Liver (tissue), 9 donors: ENCODE results near the gene STC2. TPM values are rescaled to one million over a fixed set of nuclear protein-coding genes. Genes with fewer than 3 reads are reported as not detected.

Experiments used
- DNase-seq: peaks from one replicate; pipeline ENCODE4 v3.0.0-alpha.2; 2017; ENCODE audit warnings: low spot score
- H3K27ac ChIP-seq, 2 donors: one replicate each; pipeline ENCODE4 v1.7.0; 2013; ENCODE audit warnings: inconsistent platforms in 2 of 2, low read length in 2 of 2, control low read depth in 1 of 2, low read depth in 1 of 2, mild to moderate bottlenecking in 1 of 2
- H3K27me3 ChIP-seq, 4 donors: one replicate each; pipeline versions ENCODE4 v1.6.1 to v1.7.0; 2013; ENCODE audit warnings: low read length in 3 of 4, inconsistent platforms in 1 of 4, mild to moderate bottlenecking in 1 of 4, moderate library complexity in 1 of 4; ENCODE audit not compliant: control insufficient read depth in 4 of 4, insufficient read depth in 4 of 4
- H3K36me3 ChIP-seq, 4 donors: one replicate each; pipeline versions ENCODE4 v1.6.1 to v1.7.0; 2013; ENCODE audit warnings: low read length in 3 of 4, mild to moderate bottlenecking in 3 of 4, low read depth in 1 of 4, moderate library complexity in 1 of 4; ENCODE audit not compliant: control insufficient read depth in 4 of 4, insufficient read depth in 3 of 4
- H3K4me1 ChIP-seq, 4 donors: one replicate each; pipeline versions ENCODE4 v1.6.1 to v1.7.0; 2013; ENCODE audit warnings: low read length in 3 of 4, mild to moderate bottlenecking in 3 of 4, moderate library complexity in 1 of 4; ENCODE audit not compliant: control insufficient read depth in 4 of 4, insufficient read depth in 4 of 4
- H3K4me3 ChIP-seq, 3 donors: one replicate each; pipeline versions ENCODE4 v1.6.1 to v1.7.0; 2013; ENCODE audit warnings: low read length in 3 of 3, control low read depth in 1 of 3, low read depth in 1 of 3, mild to moderate bottlenecking in 1 of 3
- H3K9ac ChIP-seq, 2 donors: one replicate each; pipeline ENCODE4 v1.7.0; 2013; ENCODE audit warnings: low read length in 2 of 2, mild to moderate bottlenecking in 2 of 2, moderate library complexity in 2 of 2, control low read depth in 1 of 2, low read depth in 1 of 2
- H3K9me3 ChIP-seq, 4 donors: one replicate each; pipeline versions ENCODE4 v1.6.1 to v1.7.0; 2013; ENCODE audit warnings: low read length in 3 of 4; ENCODE audit not compliant: control insufficient read depth in 4 of 4
- ATF3 ChIP-seq: IDR thresholded peaks from 2 replicates; pipeline ENCODE4 v1.6.1; 2016; ENCODE audit warnings: antibody characterized with exemption
- CTCF ChIP-seq: fragments of 150-350 bp; IDR thresholded peaks from 2 replicates; pipeline ENCODE4 v1.5.1; 2017; ENCODE audit warnings: improper control_type of control experiment, low read depth, low read length; ENCODE audit not compliant: missing input control
- EGR1 ChIP-seq, 2 donors: IDR thresholded peaks; 2 replicates each; pipeline ENCODE4 v1.6.1; 2016 to 2018; ENCODE audit warnings: antibody characterized with exemption in 2 of 2, low read depth in 2 of 2
- FOXA2 ChIP-seq: IDR thresholded peaks from 2 replicates; pipeline ENCODE4 v1.6.1; 2016; ENCODE audit warnings: antibody characterized with exemption
- GABPA ChIP-seq, 2 donors: IDR thresholded peaks in 1 of 2; conservative IDR thresholded peaks in 1 of 2; 2 replicates each; pipeline ENCODE4 v1.6.1; 2016; ENCODE audit warnings: antibody characterized with exemption in 2 of 2, mild to moderate bottlenecking in 1 of 2, moderate library complexity in 1 of 2
- HNF4A ChIP-seq, 2 donors: conservative IDR thresholded peaks; 2 replicates each; pipeline ENCODE4 v1.6.1; 2016; ENCODE audit warnings: antibody characterized with exemption in 2 of 2, mild to moderate bottlenecking in 2 of 2
- HNF4G ChIP-seq: IDR thresholded peaks from 2 replicates; pipeline ENCODE4 v1.6.1; 2016; ENCODE audit warnings: antibody characterized with exemption
- JUND ChIP-seq, 2 donors: IDR thresholded peaks; 2 replicates each; pipeline ENCODE4 v1.6.1; 2016; ENCODE audit warnings: antibody characterized with exemption in 2 of 2
- MAX ChIP-seq: IDR thresholded peaks from 2 replicates; pipeline ENCODE4 v1.6.1; 2016; ENCODE audit warnings: antibody characterized with exemption
- NR2F2 ChIP-seq: IDR thresholded peaks from 2 replicates; pipeline ENCODE4 v1.6.1; 2016; ENCODE audit warnings: antibody characterized with exemption
- RAD21 ChIP-seq, 2 donors: IDR thresholded peaks; 2 replicates each; pipeline ENCODE4 v1.6.1; 2016; ENCODE audit warnings: antibody characterized with exemption in 2 of 2, mild to moderate bottlenecking in 2 of 2
- REST ChIP-seq: IDR thresholded peaks from 2 replicates; pipeline ENCODE4 v1.6.1; 2016; ENCODE audit warnings: antibody characterized with exemption, mild to moderate bottlenecking
- RXRA ChIP-seq, 2 donors: IDR thresholded peaks; 2 replicates each; pipeline ENCODE4 v1.6.1; 2017 to 2018; ENCODE audit warnings: antibody characterized with exemption in 2 of 2, mild to moderate bottlenecking in 1 of 2
- SP1 ChIP-seq: IDR thresholded peaks from 2 replicates; pipeline ENCODE4 v1.6.1; 2018; ENCODE audit warnings: antibody characterized with exemption, mild to moderate bottlenecking
- TAF1 ChIP-seq: conservative IDR thresholded peaks from 2 replicates; pipeline ENCODE4 v1.6.1; 2016; ENCODE audit warnings: antibody characterized with exemption, mild to moderate bottlenecking
- YY1 ChIP-seq: IDR thresholded peaks from 2 replicates; pipeline ENCODE4 v1.6.1; 2016; ENCODE audit warnings: antibody characterized with exemption, mild to moderate bottlenecking
- WGBS: extraction: QIAGEN DNeasy Blood & Tissue Kit; methylation state at CpG from one replicate; pipeline ENCODE4 v1.1.7; 2013; 5-methylcytosine and 5-hydroxymethylcytosine counted together
- polyA plus RNA-seq, 2 donors: library from polyadenylated mRNA; stranded (reverse) in 1 of 2; unstranded in 1 of 2; fragments of 200-250 nt in 1 of 2; fragments of >200 nt in 1 of 2; fragmentation: Nextera tagmentation in 1 of 2; extraction: Ambion mirVana in 1 of 2; gene quantifications; one replicate each; pipeline versions ENCODE4 v1.2.1 to v1.2.3, GENCODE V29; 2013 to 2015
- total RNA-seq, 2 donors: library from RNA; depleted of rRNA; stranded (reverse); fragments of >200 nt; gene quantifications; one replicate each; pipeline ENCODE4 v1.2.3, GENCODE V29; 2014
- donor health status: healthy.
- donor health status: healthy.
- donor health status: healthy.
- donor health status: healthy.
- donor health status: healthy.

The STC2 gene
- total and polyA plus RNA-seq, 4 donors, result 0.04 to 0.18 (median 0.17) TPM; not detected in 1

GRCh38 chr5:173354645-173355044, 26.4 kb upstream of the STC2 start:
- peaks cover 0 to 3% (median 0%) of the 10 kb centered on the region in 4 donors for H3K27me3 ChIP-seq
- TF ChIP-seq GABPA (IDR thresholded peaks at IDR 0.05 in 1 of 2, conservative IDR thresholded peaks at IDR 0.05 in 1 of 2) (no peak), TAF1 (no peak), YY1 (no peak), ATF3 (no peak), REST (no peak), EGR1 (IDR thresholded peaks at IDR 0.05; ENCODE audit: low read depth in 2 of 2) (no peak), JUND (IDR thresholded peaks at IDR 0.05) (no peak), HNF4G (no peak), CTCF (no peak), MAX (no peak)
- DNase-seq, result no peak
- no peaks in the 10 kb centered on the region for H3K4me1 ChIP-seq
- H3K9me3 ChIP-seq, result no peaks in the 10 kb centered on the region
- no peak overlapping the region for H3K27ac ChIP-seq
- no peak overlapping the region for H3K9ac ChIP-seq
- WGBS, result 93% methylated on average over 2 of the region's 2 CpGs
- no peaks in the 10 kb centered on the region for H3K36me3 ChIP-seq
- no peak overlapping the region for H3K4me3 ChIP-seq

GRCh38 chr5:173352366-173353349, 24.4 kb upstream of the STC2 start:
- no peaks in the 10 kb centered on the region for H3K27me3 ChIP-seq
- TF ChIP-seq FOXA2 (no peak), SP1 (no peak), JUND (IDR thresholded peaks at IDR 0.05) (no peak), CTCF (no peak), EGR1 (IDR thresholded peaks at IDR 0.05; ENCODE audit: low read depth in 2 of 2) (no peak), ATF3 (no peak), REST (no peak), RAD21 (IDR thresholded peaks at IDR 0.05) (no peak), RXRA (IDR thresholded peaks at IDR 0.05) (no peak), HNF4A (conservative IDR thresholded peaks at IDR 0.05) (no peak), NR2F2 (no peak)
- no peaks in the 10 kb centered on the region for H3K9me3 ChIP-seq
- no peak overlapping the region for H3K9ac ChIP-seq
- H3K4me1 ChIP-seq, result no peaks in the 10 kb centered on the region
- no peak for DNase-seq
- H3K4me3 ChIP-seq, result no peak overlapping the region
- no peaks in the 10 kb centered on the region for H3K36me3 ChIP-seq
- 78% methylated on average over 24 of the region's 24 CpGs for WGBS
- no peak overlapping the region for H3K27ac ChIP-seq
